Transverse colon (tissue), 4 donors: ENCODE data around the gene LIPJ.

ENCODE experiments used
- CTCF ChIP-seq, 5 experiments: fragments of 200-600 bp in 3 of 5; fragments of 450-650 bp in 2 of 5; sonication (generic) in 3 of 5; IDR thresholded peaks; 1 replicate in 2 of 5; 2 replicates in 3 of 5; pipeline ENCODE4 v1.5.1; 2016 to 2017; ENCODE audit warnings: antibody characterized with exemption in 5 of 5, inconsistent platforms in 3 of 5, mild to moderate bottlenecking in 2 of 5, moderate library complexity in 1 of 5
- EP300 ChIP-seq: sonication (generic); formaldehyde crosslinking; IDR thresholded peaks from one replicate; pipeline ENCODE4 v1.6.1; 2017; ENCODE audit warnings: antibody characterized with exemption, low read depth
- POLR2A ChIP-seq: fragments of 450-650 bp; IDR thresholded peaks from one replicate; pipeline ENCODE4 v1.6.1; 2016; ENCODE audit warnings: antibody characterized with exemption, mild to moderate bottlenecking, moderate library complexity
- POLR2AphosphoS5 ChIP-seq, 3 donors: sonication (generic); formaldehyde crosslinking; IDR thresholded peaks; one replicate each; pipeline ENCODE4 v1.6.1; 2016; ENCODE audit warnings: antibody characterized with exemption in 3 of 3

GRCh38 chr10:88557256-88557655 lies 29.3 kb upstream of the LIPJ start:
- no peak for TF ChIP-seq EP300
- no peak for TF ChIP-seq POLR2AphosphoS5 (IDR thresholded peaks at IDR 0.05)
- TF ChIP-seq CTCF (IDR thresholded peaks at IDR 0.05): no peak
- TF ChIP-seq POLR2A: no peak
